Sigmoid colon (tissue), 7 donors: ENCODE measurements around the gene CXCR3. TPM values are rescaled to one million over a fixed set of nuclear protein-coding genes. Genes with fewer than 3 reads are reported as not detected.

ENCODE experiments used
- DNase-seq: peaks from one replicate; pipeline ENCODE4 v3.0.0-alpha.2; 2019
- H3K27ac ChIP-seq, 4 donors: fragments of 200-600 bp; sonication (generic); one replicate each; pipeline ENCODE4 v1.5.1; 2016 to 2019; ENCODE audit warnings: mild to moderate bottlenecking in 1 of 4
- H3K27me3 ChIP-seq, 3 donors: fragments of 200-600 bp; sonication (generic); one replicate each; pipeline ENCODE4 v1.5.1; 2019; ENCODE audit warnings: mild to moderate bottlenecking in 1 of 3
- H3K36me3 ChIP-seq, 4 donors: fragments of 200-600 bp; sonication (generic); one replicate each; pipeline ENCODE4 v1.5.1; 2016 to 2019
- H3K4me1 ChIP-seq, 4 donors: fragments of 200-600 bp; sonication (generic); one replicate each; pipeline ENCODE4 v1.5.1; 2017 to 2019
- H3K4me3 ChIP-seq, 4 donors: fragments of 200-600 bp; sonication (generic); one replicate each; pipeline ENCODE4 v1.5.1; 2017 to 2019; ENCODE audit warnings: mild to moderate bottlenecking in 2 of 4, moderate library complexity in 1 of 4
- H3K9me3 ChIP-seq, 4 donors: fragments of 200-600 bp in 3 of 4; sonication (generic) in 3 of 4; one replicate each; pipeline versions ENCODE4 v1.5.1 to v1.6.1; 2013 to 2019
- CTCF ChIP-seq, 4 experiments: fragments of 450-650 bp in 3 of 4; fragments of 200-600 bp in 1 of 4; IDR thresholded peaks; one replicate each; pipeline ENCODE4 v1.5.1; 2016 to 2019; ENCODE audit warnings: antibody characterized with exemption in 4 of 4, mild to moderate bottlenecking in 3 of 4, moderate library complexity in 2 of 4
- EP300 ChIP-seq, 4 donors: sonication (generic); formaldehyde crosslinking; IDR thresholded peaks; one replicate each; pipeline ENCODE4 v1.6.1; 2017; ENCODE audit warnings: antibody characterized with exemption in 4 of 4
- POLR2A ChIP-seq, 2 donors: fragments of 450-650 bp; IDR thresholded peaks; one replicate each; pipeline ENCODE4 v1.6.1; 2016; ENCODE audit warnings: antibody characterized with exemption in 2 of 2, mild to moderate bottlenecking in 2 of 2, moderate library complexity in 2 of 2
- POLR2AphosphoS5 ChIP-seq, 4 donors: sonication (generic); formaldehyde crosslinking; IDR thresholded peaks; one replicate each; pipeline ENCODE4 v1.6.1; 2017; ENCODE audit warnings: antibody characterized with exemption in 4 of 4
- WGBS, 2 donors: extraction: QIAGEN DNeasy Blood & Tissue Kit; methylation state at CpG; one replicate each; pipeline ENCODE4 v1.1.7; 2013; 5-methylcytosine and 5-hydroxymethylcytosine counted together
- intact Hi-C: fragments of 100-400 bp; cut with DNase I; formaldehyde crosslinking; loops from one replicate; pipeline ENCODE4 v1.15.1; 2023
- polyA plus RNA-seq, 3 donors: library from polyadenylated mRNA; stranded (reverse); fragments of 200-250 nt; gene quantifications; one replicate each; pipeline ENCODE4 v1.2.3, GENCODE V29; 2013
- total RNA-seq, 4 donors: library from RNA; depleted of rRNA; stranded (reverse); fragments of >200 nt; gene quantifications; one replicate each; pipeline ENCODE4 v1.1.0, GENCODE V29; 2016
- donor health status: healthy with polysubstance abuse.
- donor health status: Bipolar disorder and iron deficiency.
- donor health status: healthy.

Gene CXCR3
- total and polyA plus RNA-seq, 7 donors: 0.60 to 6.5 (median 0.69) TPM; not detected in 4

DNA sequence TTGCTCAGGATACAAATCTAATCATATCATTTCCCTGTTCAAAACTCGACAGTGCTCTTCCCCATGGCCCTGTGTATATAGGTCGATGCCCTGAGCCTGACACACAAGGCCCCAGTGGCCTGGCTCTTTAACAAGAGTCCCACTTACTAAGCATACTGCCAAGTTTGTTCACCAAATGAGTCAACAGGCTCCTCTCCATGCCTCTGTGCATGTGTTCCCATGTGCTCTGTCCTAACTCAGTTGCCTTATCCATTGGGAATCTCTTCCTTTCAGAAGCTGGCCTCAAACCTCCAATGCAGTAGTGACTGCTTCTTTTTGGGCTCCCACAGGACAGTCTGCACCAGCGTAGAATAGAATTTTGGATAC is 18.9 kb upstream of the CXCR3 start:
- intact Hi-C loops: no loop called here
- H3K36me3 ChIP-seq: no peaks in the 10 kb centered on the region
- H3K27ac ChIP-seq: peak overlapping the region in 3 of 4 donors; percentile 5 to 63 (median 53)
- no peak overlapping the region for H3K4me3 ChIP-seq
- DNase-seq: no peak
- WGBS, 2 donors: 81 to 87% methylated on average over 3 of the region's 3 CpGs
- H3K4me1 ChIP-seq: peaks cover 0 to 7% (median 0%) of the 10 kb centered on the region in 4 donors
- H3K27me3 ChIP-seq: no peaks in the 10 kb centered on the region
- TF ChIP-seq POLR2A (IDR thresholded peaks at IDR 0.05): no peak
- no peak for TF ChIP-seq POLR2AphosphoS5 (IDR thresholded peaks at IDR 0.05)
- TF ChIP-seq CTCF (IDR thresholded peaks at IDR 0.05): no peak
- TF ChIP-seq EP300 (IDR thresholded peaks at IDR 0.05): no peak
- no peaks in the 10 kb centered on the region for H3K9me3 ChIP-seq

DNA sequence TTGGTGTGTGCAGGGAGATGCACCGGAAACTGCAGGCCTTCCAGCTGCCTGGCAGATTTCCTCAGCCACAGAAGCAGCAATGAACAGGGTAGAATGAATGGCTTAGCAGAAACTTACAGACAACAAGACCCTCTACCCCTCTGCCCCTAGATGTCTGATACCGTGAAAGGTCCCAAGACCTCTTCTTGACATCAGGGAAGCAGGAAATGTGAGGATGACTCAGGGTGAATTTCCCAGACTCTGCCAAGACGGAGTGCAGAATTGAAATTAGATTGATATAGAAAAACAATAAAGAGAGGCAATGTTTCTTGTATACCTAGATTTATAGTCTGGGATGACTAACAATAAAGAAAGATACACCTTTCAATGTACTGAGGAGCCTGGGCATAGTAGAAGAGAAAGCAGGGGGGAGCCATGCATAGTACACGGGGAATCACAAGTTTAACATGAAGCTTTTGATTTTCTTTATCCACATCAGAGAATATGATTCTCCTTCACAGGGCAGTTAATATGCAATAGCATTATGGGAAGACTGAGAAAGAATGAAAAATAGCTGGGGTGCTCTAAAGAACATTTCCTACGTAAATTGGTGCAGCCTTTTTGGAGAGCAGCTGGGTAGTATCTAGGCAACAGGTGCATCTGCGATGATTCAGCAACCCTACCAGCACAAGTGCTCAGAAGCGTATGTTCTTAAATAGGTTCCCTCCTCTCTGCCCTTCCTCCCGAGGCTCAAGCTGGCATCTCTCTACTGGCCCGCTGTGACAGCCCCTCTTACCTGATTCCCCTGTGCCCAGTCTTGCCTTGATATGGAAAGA is 18.3 kb upstream of the CXCR3 start:
- Histone ChIP-seq H3K27ac (peak overlapping the region in 2 of 4 donors; percentile 53 to 63), H3K4me1 (peaks cover 0 to 7% (median 0%) of the 10 kb centered on the region in 4 donors), H3K36me3 (no peaks in the 10 kb centered on the region), H3K27me3 (no peaks in the 10 kb centered on the region), H3K4me3 (no peak overlapping the region), H3K9me3 (no peaks in the 10 kb centered on the region)
- intact Hi-C loops: no loop called here
- TF ChIP-seq EP300 (IDR thresholded peaks at IDR 0.05): peak in 1 of 4 donors; percentile 24
- TF ChIP-seq CTCF (IDR thresholded peaks at IDR 0.05): no peak
- TF ChIP-seq POLR2AphosphoS5 (IDR thresholded peaks at IDR 0.05): no peak
- no peak for DNase-seq
- 51 to 63% methylated on average over 9 of the region's 9 CpGs for WGBS, 2 donors

- no peak for DNase-seq
- no peaks in the 10 kb centered on the region for H3K9me3 ChIP-seq
- no peak overlapping the region for H3K4me3 ChIP-seq
- no peak overlapping the region for H3K27ac ChIP-seq
- H3K4me1 ChIP-seq: peaks cover 0 to 7% (median 0%) of the 10 kb centered on the region in 4 donors
- intact Hi-C loops: no loop called here
- H3K36me3 ChIP-seq: no peaks in the 10 kb centered on the region
- WGBS, 2 donors: 92 to 96% methylated on average over 6 of the region's 6 CpGs
- TF ChIP-seq POLR2A (IDR thresholded peaks at IDR 0.05) (no peak), CTCF (IDR thresholded peaks at IDR 0.05) (no peak), EP300 (IDR thresholded peaks at IDR 0.05) (no peak), POLR2AphosphoS5 (IDR thresholded peaks at IDR 0.05) (no peak)
- no peaks in the 10 kb centered on the region for H3K27me3 ChIP-seq
Observed at GRCh38 chrX:71634366-71634765, 16.1 kb upstream of the CXCR3 start.

DNA sequence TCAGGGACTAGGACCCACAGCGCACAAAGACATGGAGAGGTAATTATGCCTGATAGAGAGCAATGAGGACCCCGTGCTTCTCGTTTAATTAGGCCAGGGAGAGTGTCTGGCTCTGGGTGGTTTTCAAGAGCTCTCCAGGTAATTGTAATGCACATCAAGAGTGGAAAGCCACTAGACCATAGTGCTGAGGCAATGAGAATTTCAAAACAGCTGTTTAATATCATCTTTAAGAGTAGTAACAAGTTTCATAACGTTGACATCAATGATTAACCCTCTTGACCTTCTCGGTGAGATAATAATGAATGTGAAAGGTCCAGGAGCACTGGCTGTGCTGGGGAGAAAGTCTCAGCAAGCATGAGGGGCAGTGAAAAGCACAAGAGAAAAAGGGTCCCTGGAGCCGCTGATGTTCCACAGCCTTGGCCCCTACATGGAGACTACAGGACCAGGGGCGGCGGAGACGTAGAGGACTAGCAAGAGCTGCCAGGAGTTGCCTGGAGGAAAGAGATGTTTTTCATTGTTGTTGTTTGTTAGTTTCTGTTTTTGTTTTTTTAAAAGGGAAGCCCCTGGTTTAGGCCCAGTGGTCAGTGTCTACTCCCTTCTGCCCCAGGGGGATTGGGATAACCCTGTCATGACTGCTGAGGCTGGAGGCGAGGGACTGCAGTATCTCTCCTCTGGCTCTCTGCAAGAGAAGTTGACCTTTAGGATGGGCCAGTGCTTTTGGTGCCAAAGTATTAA is 14.8 kb upstream of the CXCR3 start:
- intact Hi-C loops: no loop called here
- H3K36me3 ChIP-seq: no peaks in the 10 kb centered on the region
- TF ChIP-seq POLR2AphosphoS5 (IDR thresholded peaks at IDR 0.05) (no peak), POLR2A (IDR thresholded peaks at IDR 0.05) (no peak), EP300 (IDR thresholded peaks at IDR 0.05) (no peak), CTCF (IDR thresholded peaks at IDR 0.05) (no peak)
- H3K4me1 ChIP-seq: peaks cover 0 to 7% (median 0%) of the 10 kb centered on the region in 4 donors
- H3K27ac ChIP-seq: no peak overlapping the region
- DNase-seq: no peak
- no peaks in the 10 kb centered on the region for H3K27me3 ChIP-seq
- no peaks in the 10 kb centered on the region for H3K9me3 ChIP-seq
- H3K4me3 ChIP-seq: no peak overlapping the region
- 79 to 87% methylated on average over 10 of the region's 10 CpGs for WGBS, 2 donors
